CD8-positive, alpha-beta memory T cell (primary cell): ENCODE measurements around the gene KLF3. TPM values are rescaled to one million over a fixed set of nuclear protein-coding genes. Genes with fewer than 3 reads are reported as not detected.

Experiments
- CTCF ChIA-PET: fragments of 350-600 bp; sonication (Branson Sonifier 250); formaldehyde crosslinking; loops from one replicate; lab custom pipeline; 2021; ENCODE audit warnings: antibody characterized with exemption; lab: Charles Lee
- POLR2A ChIA-PET: fragments of 350-600 bp; sonication (Branson Sonifier 250); formaldehyde crosslinking; loops from one replicate; lab custom pipeline; 2021; ENCODE audit warnings: antibody characterized with exemption; lab: Charles Lee
- DNase-seq, 5 donors: peaks; one replicate each; pipeline versions ENCODE4 v3.0.0 to v3.0.0-alpha.2; 2020 to 2022; ENCODE audit warnings: mixed read lengths in 1 of 5
- H3K27ac ChIP-seq: one replicate; pipeline ENCODE4 v1.7.0; 2013; ENCODE audit warnings: low read depth, mild to moderate bottlenecking, low read length, moderate library complexity
- H3K27me3 ChIP-seq: 2 replicates; pipeline ENCODE4 v1.7.0; 2013; ENCODE audit warnings: low read length, mild to moderate bottlenecking; ENCODE audit not compliant: insufficient read depth, poor library complexity, severe bottlenecking
- H3K36me3 ChIP-seq: 2 replicates; pipeline ENCODE4 v1.7.0; 2013; ENCODE audit warnings: mild to moderate bottlenecking, low read length, moderate library complexity; ENCODE audit not compliant: insufficient read depth
- H3K4me1 ChIP-seq: 2 replicates; pipeline ENCODE4 v1.7.0; 2013; ENCODE audit warnings: mild to moderate bottlenecking, low read length, moderate library complexity; ENCODE audit not compliant: insufficient read depth
- H3K4me3 ChIP-seq: 2 replicates; pipeline ENCODE4 v1.7.0; 2013; ENCODE audit warnings: mild to moderate bottlenecking, low read length
- H3K9me3 ChIP-seq: 2 replicates; pipeline ENCODE4 v1.7.0; 2013; ENCODE audit warnings: mild to moderate bottlenecking, low read length
- H3K27ac Mint-ChIP-seq, 8 donors: one replicate each; pipeline ENCODE4 v1.8.0; 2020 to 2021; ENCODE audit warnings: mixed read lengths in 8 of 8, mild to moderate bottlenecking in 6 of 8, inconsistent platforms in 3 of 8, moderate library complexity in 3 of 8
- H3K27me3 Mint-ChIP-seq, 2 donors: one replicate each; pipeline ENCODE4 v1.8.0; 2020 to 2021; ENCODE audit warnings: mixed read lengths in 2 of 2, mild to moderate bottlenecking in 1 of 2, moderate library complexity in 1 of 2
- H3K36me3 Mint-ChIP-seq, 3 donors: one replicate each; pipeline ENCODE4 v1.8.0; 2020 to 2021; ENCODE audit warnings: mixed read lengths in 3 of 3, inconsistent platforms in 1 of 3, mild to moderate bottlenecking in 1 of 3
- H3K4me1 Mint-ChIP-seq, 3 donors: one replicate each; pipeline ENCODE4 v1.8.0; 2020 to 2021; ENCODE audit warnings: mixed read lengths in 3 of 3, inconsistent platforms in 1 of 3, mild to moderate bottlenecking in 1 of 3
- H3K4me3 Mint-ChIP-seq, 7 donors: one replicate each; pipeline ENCODE4 v1.8.0; 2020 to 2021; ENCODE audit warnings: mixed read lengths in 7 of 7, mild to moderate bottlenecking in 6 of 7, moderate library complexity in 4 of 7, inconsistent platforms in 2 of 7
- H3K9me3 Mint-ChIP-seq, 5 donors: one replicate each; pipeline ENCODE4 v1.8.0; 2020 to 2022; ENCODE audit warnings: mixed read lengths in 5 of 5, mild to moderate bottlenecking in 3 of 5, moderate library complexity in 2 of 5, inconsistent platforms in 1 of 5
- polyA plus RNA-seq: library from polyadenylated mRNA; unstranded; fragments of 300-500 nt; fragmentation: Illumina TruSeq; gene quantifications from one replicate; pipeline ENCODE4 v1.2.3, GENCODE V29; 2021
- total RNA-seq, 2 experiments: library from RNA; stranded (reverse); gene quantifications; one replicate each; pipeline ENCODE4 v1.2.3, GENCODE V29; 2021

Gene KLF3
- total and polyA plus RNA-seq, 3 experiments from 2014 or later, result 15.2 to 72.9 (median 17.1) TPM

GRCh38 chr4:38634047-38634759 is 29.8 kb upstream of the KLF3 start:
- Histone ChIP-seq H3K4me3 (no peak overlapping the region), H3K36me3 (no peaks in the 10 kb centered on the region), H3K27me3 (no peaks in the 10 kb centered on the region), H3K27ac (no peak overlapping the region), H3K4me1 (no peaks in the 10 kb centered on the region), H3K9me3 (no peaks in the 10 kb centered on the region)
- Mint-ChIP-seq H3K4me3 (no peak overlapping the region), H3K4me1 (peaks cover 8 to 11% (median 8%) of the 10 kb centered on the region in 3 donors), H3K27ac (peak overlapping the region in 1 of 8 donors; percentile 31), H3K27me3 (no peaks in the 10 kb centered on the region), H3K9me3 (no peaks in the 10 kb centered on the region), H3K36me3 (peaks cover 0 to 3% (median 0%) of the 10 kb centered on the region in 3 donors)
- ChIA-PET CTCF (no interaction called here), POLR2A (no interaction called here)
- DNase-seq, result no peak

GRCh38 chr4:38639242-38639641 is 24.8 kb upstream of the KLF3 start:
- ChIA-PET CTCF (no interaction called here), POLR2A (no interaction called here)
- peaks cover 0 to 27% (median 8%) of the 10 kb centered on the region in 3 donors for H3K36me3 Mint-ChIP-seq
- Histone ChIP-seq H3K4me1 (no peaks in the 10 kb centered on the region), H3K4me3 (no peak overlapping the region), H3K27me3 (no peaks in the 10 kb centered on the region), H3K9me3 (no peaks in the 10 kb centered on the region), H3K36me3 (no peaks in the 10 kb centered on the region), H3K27ac (no peak overlapping the region)
- peaks cover 7 to 9% of the 10 kb centered on the region in 2 donors for H3K27me3 Mint-ChIP-seq
- H3K9me3 Mint-ChIP-seq, result peaks cover 0 to 11% (median 5%) of the 10 kb centered on the region in 5 donors
- H3K27ac Mint-ChIP-seq, result no peak overlapping the region
- H3K4me1 Mint-ChIP-seq, result peaks cover 0 to 11% (median 8%) of the 10 kb centered on the region in 3 donors
- H3K4me3 Mint-ChIP-seq, result no peak overlapping the region
- DNase-seq, result no peak

GRCh38 chr4:38641811-38642210 is 22.2 kb upstream of the KLF3 start:
- peaks cover 0 to 24% (median 8%) of the 10 kb centered on the region in 3 donors for H3K36me3 Mint-ChIP-seq
- no peak overlapping the region for H3K4me3 Mint-ChIP-seq
- Histone ChIP-seq H3K36me3 (no peaks in the 10 kb centered on the region), H3K27ac (no peak overlapping the region), H3K9me3 (no peaks in the 10 kb centered on the region), H3K27me3 (no peaks in the 10 kb centered on the region), H3K4me1 (no peaks in the 10 kb centered on the region), H3K4me3 (no peak overlapping the region)
- peaks cover 2 to 6% (median 5%) of the 10 kb centered on the region in 3 donors for H3K4me1 Mint-ChIP-seq
- H3K27ac Mint-ChIP-seq, result no peak overlapping the region
- DNase-seq, result no peak
- ChIA-PET CTCF (no interaction called here), POLR2A (interaction anchor here (0.6 kb wide), 1 partner anchor 348 kb away, joined by 3 read pairs; no protein-coding TSS in a partner anchor)
- peaks cover 0 to 11% (median 5%) of the 10 kb centered on the region in 5 donors for H3K9me3 Mint-ChIP-seq
- peaks cover 7 to 12% of the 10 kb centered on the region in 2 donors for H3K27me3 Mint-ChIP-seq

GRCh38 chr4:38644201-38644600 is 19.8 kb upstream of the KLF3 start:
- H3K27me3 ChIP-seq, result no peaks in the 10 kb centered on the region
- Mint-ChIP-seq H3K9me3 (peaks cover 0 to 11% (median 8%) of the 10 kb centered on the region in 5 donors), H3K27ac (no peak overlapping the region), H3K36me3 (peaks cover 0 to 31% (median 8%) of the 10 kb centered on the region in 3 donors), H3K27me3 (peaks cover 7 to 12% of the 10 kb centered on the region in 2 donors), H3K4me1 (peaks cover 11 to 12% (median 12%) of the 10 kb centered on the region in 3 donors), H3K4me3 (no peak overlapping the region)
- H3K36me3 ChIP-seq, result no peaks in the 10 kb centered on the region
- H3K9me3 ChIP-seq, result no peaks in the 10 kb centered on the region
- ChIA-PET POLR2A (no interaction called here), CTCF (interaction anchor here (0.7 to 1.2 kb wide), 3 partner anchors 9 to 145 kb away, joined by 3 to 4 read pairs (median 3); no protein-coding TSS in a partner anchor)
- H3K4me1 ChIP-seq, result no peaks in the 10 kb centered on the region
- no peak overlapping the region for H3K27ac ChIP-seq
- no peak overlapping the region for H3K4me3 ChIP-seq
- no peak for DNase-seq

- Mint-ChIP-seq H3K4me3 (no peak overlapping the region), H3K4me1 (peaks cover 15 to 19% (median 18%) of the 10 kb centered on the region in 3 donors), H3K27ac (peak overlapping the region in 5 of 8 donors; percentile 2 to 82 (median 42)), H3K36me3 (peaks cover 0 to 15% (median 0%) of the 10 kb centered on the region in 3 donors), H3K27me3 (peaks cover 0 to 7% of the 10 kb centered on the region in 2 donors), H3K9me3 (peaks cover 0 to 3% (median 0%) of the 10 kb centered on the region in 5 donors)
- ChIA-PET POLR2A (no interaction called here), CTCF (interaction anchor here (1.4 kb wide), 1 partner anchor 8 kb away, joined by 5 read pairs; no protein-coding TSS in a partner anchor)
- H3K36me3 ChIP-seq, result no peaks in the 10 kb centered on the region
- DNase-seq, result no peak
- H3K4me3 ChIP-seq, result no peak overlapping the region
- H3K27me3 ChIP-seq, result no peaks in the 10 kb centered on the region
- no peaks in the 10 kb centered on the region for H3K9me3 ChIP-seq
- H3K4me1 ChIP-seq, result no peaks in the 10 kb centered on the region
- H3K27ac ChIP-seq, result no peak overlapping the region
Observed at GRCh38 chr4:38647101-38647819, 16.7 kb upstream of the KLF3 start.

- Mint-ChIP-seq H3K9me3 (peaks cover 0 to 3% (median 0%) of the 10 kb centered on the region in 5 donors), H3K4me1 (peaks cover 38 to 47% (median 44%) of the 10 kb centered on the region in 3 donors), H3K27ac (peak overlapping the region in 1 of 8 donors; percentile 36), H3K27me3 (peaks cover 2 to 3% of the 10 kb centered on the region in 2 donors), H3K36me3 (peaks cover 0 to 15% (median 0%) of the 10 kb centered on the region in 3 donors), H3K4me3 (no peak overlapping the region)
- H3K36me3 ChIP-seq, result no peaks in the 10 kb centered on the region
- H3K27me3 ChIP-seq, result no peaks in the 10 kb centered on the region
- H3K4me3 ChIP-seq, result no peak overlapping the region
- ChIA-PET POLR2A (no interaction called here), CTCF (interaction anchor here (1.4 to 2.0 kb wide), 2 partner anchors 26 to 331 kb away, joined by 3 to 4 read pairs; no protein-coding TSS in a partner anchor)
- H3K4me1 ChIP-seq, result peaks cover 27% of the 10 kb centered on the region
- H3K27ac ChIP-seq, result no peak overlapping the region
- DNase-seq, result no peak
- no peaks in the 10 kb centered on the region for H3K9me3 ChIP-seq
Observed at GRCh38 chr4:38650133-38650532, 13.9 kb upstream of the KLF3 start.

GRCh38 chr4:38654273-38654672 is 9.7 kb upstream of the KLF3 start:
- no peaks in the 10 kb centered on the region for H3K36me3 ChIP-seq
- peak overlapping the region; percentile 99 to 100 (median 100) for H3K27ac Mint-ChIP-seq
- peak; percentile 16 to 86 (median 79) for DNase-seq
- H3K27me3 ChIP-seq, result no peaks in the 10 kb centered on the region
- ChIA-PET CTCF (interaction anchor here (0.6 to 2.9 kb wide), 11 partner anchors 9 to 475 kb away, joined by 3 to 17 read pairs (median 5); no protein-coding TSS in a partner anchor), POLR2A (interaction anchor here (0.7 to 2.1 kb wide), 12 partner anchors 9 to 527 kb away, joined by 3 to 20 read pairs (median 4); no protein-coding TSS in a partner anchor)
- peak overlapping the region; percentile 63 for H3K4me3 ChIP-seq
- peak overlapping the region; percentile 97 for H3K27ac ChIP-seq
- H3K9me3 Mint-ChIP-seq, result peaks cover 0 to 3% (median 0%) of the 10 kb centered on the region in 5 donors
- peaks cover 55% of the 10 kb centered on the region for H3K4me1 ChIP-seq
- H3K4me3 Mint-ChIP-seq, result peak overlapping the region; percentile 76 to 93 (median 81)
- H3K9me3 ChIP-seq, result no peaks in the 10 kb centered on the region
- peaks cover 0 to 2% of the 10 kb centered on the region in 2 donors for H3K27me3 Mint-ChIP-seq
- peaks cover 53 to 68% (median 61%) of the 10 kb centered on the region in 3 donors for H3K4me1 Mint-ChIP-seq
- peaks cover 0 to 8% (median 2%) of the 10 kb centered on the region in 3 donors for H3K36me3 Mint-ChIP-seq
